ENCODE data around the gene SPIN2A.

- no peak for TF ChIP-seq CTCF (IDR thresholded peaks at IDR 0.05)
- no peak for TF ChIP-seq ARID4B (CRISPR knock-in tag; IDR thresholded peaks at IDR 0.05; ENCODE audit: borderline replicate concordance)
Observed at GRCh38 chrX:57132046-57132445, 5.2 kb downstream of the SPIN2A start.

Data from WTC11 (cell line).